GM11168 (cell line): ENCODE measurements around the gene C13orf46.
"Not testable (repeated sequence)": the region's sequence is repeated elsewhere in the genome, so short reads cannot be mapped to it uniquely, and the experiment has no call there.

Source experiments
- in situ Hi-C: fragments of 300-500 bp; cut with MboI; formaldehyde crosslinking; loops from one replicate; pipeline ENCODE4 v1.12.0; 2022; ENCODE audit warnings: low sequenced_read_pairs; ENCODE audit not compliant: unreplicated experiment

C13orf46 gene

DNA sequence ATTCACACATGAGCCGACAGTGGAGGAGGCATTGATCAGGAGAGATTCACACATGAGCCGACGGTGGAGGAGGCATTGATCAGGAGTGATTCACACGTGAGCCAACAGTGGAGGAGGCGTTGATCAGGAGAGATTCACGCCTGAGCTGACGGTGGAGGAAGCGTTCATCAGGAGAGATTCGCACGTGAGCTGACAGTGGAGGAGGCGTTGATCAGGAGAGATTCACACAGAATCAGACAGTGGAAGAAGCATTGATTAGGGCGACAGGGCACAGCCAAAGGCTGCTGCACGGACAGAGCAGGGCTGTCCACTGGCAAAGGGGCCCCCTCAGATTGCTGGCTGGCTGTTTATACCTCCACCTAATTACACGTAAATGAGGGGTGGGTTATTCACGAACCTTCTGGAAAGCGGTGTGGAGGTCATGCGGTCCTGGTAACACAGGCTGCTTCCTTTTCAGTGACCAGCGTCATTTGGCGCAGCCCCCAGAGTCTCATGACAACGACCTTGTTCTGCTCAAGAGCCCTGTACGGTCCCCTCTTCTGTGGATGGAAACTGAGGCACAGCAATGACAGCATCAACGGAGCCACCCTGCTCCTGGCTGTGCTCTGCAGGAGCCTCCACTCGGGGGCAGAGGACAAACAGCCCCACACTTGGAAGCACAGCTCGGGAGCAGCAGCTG lies 59.4 kb downstream of the C13orf46 start:
- in situ Hi-C loops, result no loop called here

GRCh38 chr13:113913838-113914237 lies 60.0 kb downstream of the C13orf46 start:
- in situ Hi-C loops, result not testable (repeated sequence)

DNA sequence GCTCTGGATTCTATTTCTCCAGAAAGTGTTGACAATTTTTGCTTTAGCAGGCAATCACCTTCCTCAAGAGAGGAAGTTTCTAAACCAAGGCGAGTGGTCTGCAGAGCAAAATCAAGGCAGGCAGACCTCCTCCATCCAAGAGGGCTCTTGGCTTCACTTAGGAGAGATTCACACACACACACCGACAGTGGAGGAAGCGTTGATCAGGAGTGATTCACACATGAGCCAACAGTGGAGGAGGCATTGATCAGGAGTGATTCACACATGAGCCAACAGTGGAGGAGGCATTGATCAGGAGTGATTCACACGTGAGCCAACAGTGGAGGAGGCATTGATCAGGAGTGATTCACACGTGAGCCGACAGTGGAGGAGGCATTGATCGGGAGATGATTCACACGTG lies 60.5 kb downstream of the C13orf46 start:
- in situ Hi-C loops, result not testable (repeated sequence)

DNA sequence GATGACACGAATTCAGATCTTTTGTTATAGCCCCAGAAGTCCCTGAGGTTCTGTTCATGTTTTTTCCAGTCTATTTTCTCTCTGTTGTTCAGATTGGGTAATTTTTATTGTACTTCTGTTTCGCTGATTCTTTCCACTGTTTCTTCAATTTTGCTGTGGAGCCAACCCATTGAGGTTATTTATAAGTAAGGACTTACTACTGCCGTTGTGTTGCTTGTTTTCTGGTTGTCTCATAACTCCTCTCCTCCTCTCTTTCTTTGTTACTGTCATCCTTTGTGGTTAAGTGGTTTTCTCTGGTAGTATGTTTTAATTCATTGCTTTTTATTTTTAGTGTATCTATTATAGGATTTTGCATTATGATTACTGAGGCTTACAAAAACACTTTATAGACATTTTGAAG lies 61.3 kb downstream of the C13orf46 start:
- in situ Hi-C loops, result no loop called here

- in situ Hi-C loops, result no loop called here
These were observed 66.0 kb downstream of the C13orf46 start for GRCh38 chr13:113907635-113908617.

- in situ Hi-C loops, result no loop called here
These were observed 67.3 kb downstream of the C13orf46 start for GRCh38 chr13:113906571-113906970.

GRCh38 chr13:113905942-113906341 lies 67.9 kb downstream of the C13orf46 start:
- in situ Hi-C loops, result no loop called here

GRCh38 chr13:113905018-113905417 lies 68.9 kb downstream of the C13orf46 start:
- in situ Hi-C loops, result no loop called here

- in situ Hi-C loops, result no loop called here
These were observed 69.5 kb downstream of the C13orf46 start for GRCh38 chr13:113904411-113904810.

GRCh38 chr13:113903912-113904311 lies 70.0 kb downstream of the C13orf46 start:
- in situ Hi-C loops, result no loop called here
